Lower leg skin (tissue), 4 donors: Measurements from ENCODE around the gene MRPL51. TPM values are rescaled to one million over a fixed set of nuclear protein-coding genes. Genes with fewer than 3 reads are reported as not detected.
A peak's percentile ranks its signal among the peaks of the same experiment; 100 is the strongest.

ENCODE experiments used
- DNase-seq, 2 donors: peaks; one replicate each; pipeline ENCODE4 v3.0.0-alpha.2; 2019; ENCODE audit warnings: low spot score in 2 of 2
- H3K4me3 ChIP-seq: fragments of 200-600 bp; sonication (generic); 2 replicates; pipeline ENCODE4 v1.5.1; 2017; ENCODE audit warnings: mild to moderate bottlenecking, low read depth; ENCODE audit not compliant: poor library complexity, severe bottlenecking
- CTCF ChIP-seq, 3 donors: fragments of 450-650 bp; IDR thresholded peaks; one replicate each; pipeline ENCODE4 v1.5.1; 2016; ENCODE audit warnings: antibody characterized with exemption in 3 of 3, mild to moderate bottlenecking in 3 of 3, moderate library complexity in 2 of 3
- POLR2A ChIP-seq, 2 donors: fragments of 450-650 bp; IDR thresholded peaks; one replicate each; pipeline ENCODE4 v1.6.1; 2016 to 2017; ENCODE audit warnings: antibody characterized with exemption in 2 of 2, mild to moderate bottlenecking in 1 of 2, moderate library complexity in 1 of 2
- WGBS, 2 donors: methylation state at CpG; one replicate each; pipeline ENCODE4 v1.1.5; 2018; 5-methylcytosine and 5-hydroxymethylcytosine counted together
- intact Hi-C: fragments of 100-400 bp; cut with DNase I; formaldehyde crosslinking; loops from one replicate; pipeline ENCODE4 v1.15.0; 2023; ENCODE audit warnings: low total_unique reads
- total RNA-seq, 4 donors: library from RNA; depleted of rRNA; stranded (reverse); fragments of >200 nt; gene quantifications; one replicate each; pipeline ENCODE4 v1.1.0, GENCODE V29; 2016

MRPL51 gene
- 10 to 100 TPM; 38.6 to 62.1 (median 58.7) TPM for total RNA-seq

GRCh38 chr12:6492838-6493496 lies at the start of gene MRPL51:
Gene MRPL51, minus strand, starts transcription at chr12:6493262. Its CDS starts 126 bp downstream, at chr12:6493136.
- 1% methylated on average over 39 of the region's 39 CpGs for WGBS, 2 donors
- H3K4me3 ChIP-seq = peak within 1 kb of the TSS; percentile 67
- intact Hi-C loops = no loop called here
- peak; percentile 96 to 99 for DNase-seq
- TF ChIP-seq POLR2A (IDR thresholded peaks at IDR 0.05) = peak in 1 of 2 donors; percentile 59
- no peak for TF ChIP-seq CTCF (IDR thresholded peaks at IDR 0.05)

- 84 to 85% methylated on average over 13 of the region's 13 CpGs for WGBS, 2 donors
- intact Hi-C loops = no loop called here
- DNase-seq = no peak
- no peak for TF ChIP-seq CTCF (IDR thresholded peaks at IDR 0.05)
- TF ChIP-seq POLR2A (IDR thresholded peaks at IDR 0.05) = no peak
- H3K4me3 ChIP-seq = no peak overlapping the region
These were observed 49.3 kb upstream of the MRPL51 start for GRCh38 chr12:6542209-6543009.

GRCh38 chr12:6541371-6542165 lies 48.5 kb upstream of the MRPL51 start:
- H3K4me3 ChIP-seq = no peak overlapping the region
- intact Hi-C loops = no loop called here
- 75 to 85% methylated on average over 21 to 26 of the region's 26 CpGs for WGBS, 2 donors
- TF ChIP-seq CTCF (IDR thresholded peaks at IDR 0.05) = no peak
- no peak for TF ChIP-seq POLR2A (IDR thresholded peaks at IDR 0.05)
- peak in 1 of 2 donors; percentile 87 for DNase-seq

- intact Hi-C loops = no loop called here
- no peak overlapping the region for H3K4me3 ChIP-seq
- DNase-seq = peak; percentile 93 to 99
- 9 to 12% methylated on average over 35 of the region's 35 CpGs for WGBS, 2 donors
- TF ChIP-seq POLR2A (IDR thresholded peaks at IDR 0.05) (no peak), CTCF (IDR thresholded peaks at IDR 0.05) (no peak)
These were observed 47.3 kb upstream of the MRPL51 start for GRCh38 chr12:6540181-6540877.

GRCh38 chr12:6539707-6540134 lies 46.7 kb upstream of the MRPL51 start:
- 56 to 69% methylated on average over 11 to 14 of the region's 14 CpGs for WGBS, 2 donors
- intact Hi-C loops = loop anchor here (5.0 to 10.0 kb wide), 2 partner anchors 117 to 205 kb away; no protein-coding TSS in a partner anchor
- peak in 1 of 2 donors; percentile 88 for DNase-seq
- TF ChIP-seq CTCF (IDR thresholded peaks at IDR 0.05) (no peak), POLR2A (IDR thresholded peaks at IDR 0.05) (no peak)
- H3K4me3 ChIP-seq = no peak overlapping the region
